HEK293 (cell line): ENCODE measurements around the gene RXFP1.

Source experiments
- KLF8 ChIP-seq: fragments of 450-650 bp; formaldehyde crosslinking; IDR thresholded peaks from 2 replicates; pipeline ENCODE4 v1.5.1; 2016; ENCODE audit warnings: missing biosample characterization, missing genetic modification characterization
- PATZ1 ChIP-seq: fragments of 450-650 bp; formaldehyde crosslinking; IDR thresholded peaks from 2 replicates; pipeline ENCODE4 v1.5.1; 2016; ENCODE audit warnings: missing biosample characterization, missing genetic modification characterization
- SP2 ChIP-seq: fragments of 450-650 bp; formaldehyde crosslinking; IDR thresholded peaks from 2 replicates; pipeline ENCODE4 v1.5.1; 2016; ENCODE audit warnings: missing biosample characterization, missing genetic modification characterization
- YY1 ChIP-seq: fragments of 450-650 bp; formaldehyde crosslinking; IDR thresholded peaks from 2 replicates; pipeline ENCODE4 v1.5.1; 2018; ENCODE audit warnings: missing biosample characterization, missing genetic modification characterization
- ZBTB1 ChIP-seq: fragments of 450-650 bp; formaldehyde crosslinking; IDR thresholded peaks from 2 replicates; pipeline ENCODE4 v1.5.1; 2016; ENCODE audit warnings: missing biosample characterization, missing genetic modification characterization
- ZFP3 ChIP-seq: fragments of 450-650 bp; formaldehyde crosslinking; IDR thresholded peaks from 2 replicates; pipeline ENCODE4 v1.5.1; 2016; ENCODE audit warnings: low read depth, missing biosample characterization, missing genetic modification characterization
- ZFP69B ChIP-seq: fragments of 450-650 bp; formaldehyde crosslinking; IDR thresholded peaks from 2 replicates; pipeline ENCODE4 v1.5.1; 2016; ENCODE audit warnings: missing biosample characterization, missing genetic modification characterization
- ZNF561 ChIP-seq: fragments of 450-650 bp; IDR thresholded peaks from 2 replicates; pipeline ENCODE4 v1.5.1; 2018; ENCODE audit warnings: missing biosample characterization, missing genetic modification characterization, borderline replicate concordance
- ZNF585B ChIP-seq: fragments of 450-650 bp; formaldehyde crosslinking; IDR thresholded peaks from 2 replicates; pipeline ENCODE4 v1.5.1; 2016; ENCODE audit warnings: missing biosample characterization, missing genetic modification characterization
- ZNF639 ChIP-seq: fragments of 450-650 bp; formaldehyde crosslinking; IDR thresholded peaks from 2 replicates; pipeline ENCODE4 v1.5.1; 2016; ENCODE audit warnings: missing biosample characterization, missing genetic modification characterization
- ZNF747 ChIP-seq: fragments of 450-650 bp; formaldehyde crosslinking; IDR thresholded peaks from 2 replicates; pipeline ENCODE4 v1.5.1; 2016; ENCODE audit warnings: missing biosample characterization, missing genetic modification characterization
- ZSCAN30 ChIP-seq: fragments of 450-650 bp; IDR thresholded peaks from 2 replicates; pipeline ENCODE4 v1.5.1; 2018; ENCODE audit warnings: missing biosample characterization, mild to moderate bottlenecking, missing genetic modification characterization, moderate library complexity
- TF ChIP-seq, protein P1 (sequence below): fragments of 450-650 bp; formaldehyde crosslinking; IDR thresholded peaks from 2 replicates; pipeline ENCODE4 v1.5.1; 2016; ENCODE audit warnings: missing biosample characterization, missing genetic modification characterization
- TF ChIP-seq, protein P2 (sequence below): fragments of 450-650 bp; formaldehyde crosslinking; IDR thresholded peaks from 2 replicates; pipeline ENCODE4 v1.5.1; 2016; ENCODE audit warnings: missing biosample characterization, missing genetic modification characterization, low read depth

DNA sequence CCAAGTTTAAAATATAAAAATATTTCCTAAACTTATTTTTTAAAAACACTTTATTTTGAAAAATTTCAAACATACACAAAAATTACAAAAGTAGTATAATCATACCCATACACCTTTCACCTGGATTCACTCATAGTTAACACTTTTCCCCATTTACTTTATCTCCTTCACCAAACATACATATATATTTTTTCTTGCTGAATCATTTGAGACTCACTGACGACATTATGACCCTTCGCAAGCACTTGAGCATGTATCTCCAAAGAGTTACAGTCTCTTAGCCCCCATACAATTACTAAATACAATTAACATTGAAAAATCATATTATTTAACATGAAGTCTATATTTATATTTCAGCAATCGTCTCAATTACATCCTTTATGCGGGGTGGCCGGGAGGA is 19.8 kb downstream of the RXFP1 start:
- TF ChIP-seq, protein P1, sequence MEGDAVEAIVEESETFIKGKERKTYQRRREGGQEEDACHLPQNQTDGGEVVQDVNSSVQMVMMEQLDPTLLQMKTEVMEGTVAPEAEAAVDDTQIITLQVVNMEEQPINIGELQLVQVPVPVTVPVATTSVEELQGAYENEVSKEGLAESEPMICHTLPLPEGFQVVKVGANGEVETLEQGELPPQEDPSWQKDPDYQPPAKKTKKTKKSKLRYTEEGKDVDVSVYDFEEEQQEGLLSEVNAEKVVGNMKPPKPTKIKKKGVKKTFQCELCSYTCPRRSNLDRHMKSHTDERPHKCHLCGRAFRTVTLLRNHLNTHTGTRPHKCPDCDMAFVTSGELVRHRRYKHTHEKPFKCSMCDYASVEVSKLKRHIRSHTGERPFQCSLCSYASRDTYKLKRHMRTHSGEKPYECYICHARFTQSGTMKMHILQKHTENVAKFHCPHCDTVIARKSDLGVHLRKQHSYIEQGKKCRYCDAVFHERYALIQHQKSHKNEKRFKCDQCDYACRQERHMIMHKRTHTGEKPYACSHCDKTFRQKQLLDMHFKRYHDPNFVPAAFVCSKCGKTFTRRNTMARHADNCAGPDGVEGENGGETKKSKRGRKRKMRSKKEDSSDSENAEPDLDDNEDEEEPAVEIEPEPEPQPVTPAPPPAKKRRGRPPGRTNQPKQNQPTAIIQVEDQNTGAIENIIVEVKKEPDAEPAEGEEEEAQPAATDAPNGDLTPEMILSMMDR (tag by site-specific recombination), result no peak
- no peak for TF ChIP-seq SP2 (tag by site-specific recombination)
- TF ChIP-seq KLF8 (tag by site-specific recombination), result no peak
- no peak for TF ChIP-seq ZNF561
- TF ChIP-seq ZSCAN30, result no peak
- no peak for TF ChIP-seq YY1 (tag by site-specific recombination)
- no peak for TF ChIP-seq PATZ1 (tag by site-specific recombination)
- no peak for TF ChIP-seq ZFP3
- TF ChIP-seq, protein P2, sequence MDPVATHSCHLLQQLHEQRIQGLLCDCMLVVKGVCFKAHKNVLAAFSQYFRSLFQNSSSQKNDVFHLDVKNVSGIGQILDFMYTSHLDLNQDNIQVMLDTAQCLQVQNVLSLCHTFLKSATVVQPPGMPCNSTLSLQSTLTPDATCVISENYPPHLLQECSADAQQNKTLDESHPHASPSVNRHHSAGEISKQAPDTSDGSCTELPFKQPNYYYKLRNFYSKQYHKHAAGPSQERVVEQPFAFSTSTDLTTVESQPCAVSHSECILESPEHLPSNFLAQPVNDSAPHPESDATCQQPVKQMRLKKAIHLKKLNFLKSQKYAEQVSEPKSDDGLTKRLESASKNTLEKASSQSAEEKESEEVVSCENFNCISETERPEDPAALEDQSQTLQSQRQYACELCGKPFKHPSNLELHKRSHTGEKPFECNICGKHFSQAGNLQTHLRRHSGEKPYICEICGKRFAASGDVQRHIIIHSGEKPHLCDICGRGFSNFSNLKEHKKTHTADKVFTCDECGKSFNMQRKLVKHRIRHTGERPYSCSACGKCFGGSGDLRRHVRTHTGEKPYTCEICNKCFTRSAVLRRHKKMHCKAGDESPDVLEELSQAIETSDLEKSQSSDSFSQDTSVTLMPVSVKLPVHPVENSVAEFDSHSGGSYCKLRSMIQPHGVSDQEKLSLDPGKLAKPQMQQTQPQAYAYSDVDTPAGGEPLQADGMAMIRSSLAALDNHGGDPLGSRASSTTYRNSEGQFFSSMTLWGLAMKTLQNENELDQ (tag by site-specific recombination), result no peak
- TF ChIP-seq ZNF585B, result no peak
- TF ChIP-seq ZFP69B (tag by site-specific recombination), result no peak
- no peak for TF ChIP-seq ZNF639 (tag by site-specific recombination)
- TF ChIP-seq ZNF747 (tag by site-specific recombination), result no peak
- no peak for TF ChIP-seq ZBTB1
